IPS-18c (cell line): ENCODE results near the gene AXIN1.

Source experiments
- H3K4me3 ChIP-seq: 2 replicates; pipeline ENCODE4 v1.7.0; 2013; ENCODE audit warnings: low read depth, mild to moderate bottlenecking, low read length, moderate library complexity; ENCODE audit not compliant: insufficient read depth
- H3K9me3 ChIP-seq: one replicate; pipeline ENCODE4 v1.6.1; 2013; ENCODE audit warnings: mild to moderate bottlenecking, low read length, moderate library complexity; ENCODE audit not compliant: control insufficient read depth, insufficient read depth

Gene AXIN1

DNA sequence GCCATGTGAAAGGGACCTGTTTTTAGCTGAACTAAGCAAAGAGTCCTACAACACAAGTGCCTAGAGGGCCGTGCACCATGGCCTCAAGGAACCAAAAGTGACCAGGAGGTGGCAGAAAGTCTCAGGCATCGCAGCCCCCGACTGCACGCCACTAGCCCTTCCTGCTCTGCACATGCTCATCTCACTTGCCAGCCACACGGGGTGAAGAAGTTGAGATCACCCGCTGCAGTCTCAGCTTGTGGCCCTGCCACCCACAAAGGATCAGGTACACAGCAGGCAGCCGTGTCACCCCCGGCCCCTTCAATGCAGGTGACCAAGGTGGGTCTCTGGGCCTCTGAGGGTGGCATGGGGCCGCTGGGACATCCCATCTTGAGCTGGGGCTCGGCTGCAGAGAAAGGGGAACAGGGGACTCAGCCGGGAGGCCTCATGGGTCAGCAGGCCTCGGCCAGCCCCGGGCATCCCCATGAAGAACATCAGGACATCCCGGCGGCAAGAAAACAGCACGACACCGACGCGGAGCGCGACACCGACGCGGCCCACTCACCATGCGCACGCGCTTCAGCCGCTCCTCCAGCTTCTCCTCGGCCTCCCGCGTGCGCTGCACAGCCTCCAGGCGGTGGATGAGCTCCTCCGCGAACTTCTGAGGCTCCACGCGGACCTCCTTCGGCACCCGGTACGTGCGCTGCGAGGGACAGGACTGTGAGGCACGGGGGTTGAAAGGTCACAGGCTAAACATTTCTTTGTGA, 48.6 kb downstream of the AXIN1 start:
- no peaks in the 10 kb centered on the region for H3K9me3 ChIP-seq
- H3K4me3 ChIP-seq = no peak overlapping the region

DNA sequence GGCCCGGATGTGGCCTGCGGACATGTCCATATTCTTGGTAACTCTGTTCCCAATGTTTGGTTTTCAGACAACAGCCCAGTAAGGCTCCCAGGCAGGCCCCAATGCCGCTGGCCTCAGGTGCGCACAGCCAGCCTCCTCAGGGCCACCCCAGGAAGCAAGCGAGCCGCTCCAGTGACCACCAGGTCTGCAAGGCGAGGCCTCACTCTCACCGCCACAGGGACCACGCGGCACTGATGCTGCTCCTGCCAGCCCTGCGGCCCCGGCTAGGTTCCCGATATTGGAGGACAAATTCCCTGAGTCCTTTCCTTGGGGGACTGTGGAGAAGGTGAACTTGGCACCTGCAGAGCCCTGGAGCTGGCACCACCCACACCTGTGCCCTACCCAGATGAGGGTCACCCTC, 50.6 kb downstream of the AXIN1 start:
- Histone ChIP-seq H3K4me3 (no peak overlapping the region), H3K9me3 (no peaks in the 10 kb centered on the region)

DNA sequence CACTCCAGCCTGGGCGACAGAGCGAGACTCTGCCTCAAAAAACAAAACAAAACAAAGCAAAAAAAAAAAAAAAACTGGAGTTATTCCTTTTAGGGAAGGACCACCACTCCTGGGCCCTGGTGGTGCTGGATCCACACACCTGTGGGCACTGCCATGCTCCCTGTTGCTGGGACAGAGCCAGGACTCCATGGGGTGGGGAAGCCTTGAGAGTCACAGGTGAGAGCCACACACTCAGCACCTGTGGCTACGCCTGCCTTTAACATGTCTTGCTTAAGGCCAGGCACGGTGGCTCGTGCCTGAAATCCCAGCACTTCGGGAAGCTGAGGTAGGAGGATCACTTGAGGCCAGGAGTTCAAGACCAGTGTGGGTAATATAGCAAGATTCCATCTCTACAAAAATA, 51.3 kb downstream of the AXIN1 start:
- no peak overlapping the region for H3K4me3 ChIP-seq
- no peaks in the 10 kb centered on the region for H3K9me3 ChIP-seq

DNA sequence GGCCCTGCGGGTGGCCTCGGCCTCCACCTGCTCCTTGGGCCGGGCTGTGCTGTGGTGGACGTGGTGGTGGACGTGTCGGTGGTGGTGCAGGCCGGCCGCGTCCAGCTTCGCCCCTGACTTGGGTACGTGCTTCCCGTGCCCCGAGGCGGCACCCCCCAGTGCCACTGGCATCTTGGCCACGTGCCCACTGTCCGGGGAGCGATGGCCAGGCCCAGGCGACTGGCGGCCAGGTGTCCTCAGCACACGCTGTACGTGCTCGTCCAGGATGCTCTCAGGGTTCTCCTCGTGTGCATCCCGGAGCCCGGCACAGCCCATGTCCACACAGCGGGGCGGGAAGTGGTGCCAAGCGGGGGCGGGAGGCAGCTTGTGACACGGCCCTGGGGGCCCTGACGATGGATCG, 54.7 kb downstream of the AXIN1 start:
- Histone ChIP-seq H3K4me3 (no peak overlapping the region), H3K9me3 (no peaks in the 10 kb centered on the region)

DNA sequence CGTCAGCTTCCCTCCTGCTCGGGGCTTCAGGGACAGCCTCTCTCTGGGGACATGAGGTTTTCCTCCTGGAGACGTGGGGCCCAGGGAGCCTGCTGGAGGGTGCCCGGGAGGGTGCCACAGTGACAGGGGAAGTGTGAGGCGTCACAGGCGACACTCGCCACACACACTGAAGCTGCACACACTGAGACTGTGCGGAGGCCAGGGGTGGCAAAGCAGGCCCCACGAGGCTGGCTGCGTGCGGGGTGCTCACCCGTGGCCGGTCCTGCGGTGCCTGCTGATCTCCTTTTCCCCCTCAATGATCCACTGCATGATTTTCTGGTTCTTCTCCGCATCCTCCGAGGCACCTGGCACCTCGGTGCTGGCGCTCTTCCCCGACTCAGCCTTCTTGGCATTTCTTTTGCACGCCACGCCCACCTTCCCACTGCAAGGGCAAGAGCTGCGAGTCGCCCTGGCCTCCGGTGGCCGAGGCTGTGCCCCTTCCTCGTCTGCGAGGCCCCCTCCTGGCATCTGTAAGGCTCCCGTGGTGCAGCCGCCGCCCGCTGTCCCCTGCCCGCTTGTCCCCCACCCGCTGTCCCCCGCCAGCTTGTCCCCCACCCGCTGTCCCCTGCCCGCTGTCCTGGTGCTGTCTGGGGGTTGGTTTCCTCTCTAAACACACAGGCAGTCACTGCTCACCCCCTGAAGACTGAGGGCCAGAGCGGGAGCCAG, 55.6 kb downstream of the AXIN1 start:
- H3K4me3 ChIP-seq = no peak overlapping the region

DNA sequence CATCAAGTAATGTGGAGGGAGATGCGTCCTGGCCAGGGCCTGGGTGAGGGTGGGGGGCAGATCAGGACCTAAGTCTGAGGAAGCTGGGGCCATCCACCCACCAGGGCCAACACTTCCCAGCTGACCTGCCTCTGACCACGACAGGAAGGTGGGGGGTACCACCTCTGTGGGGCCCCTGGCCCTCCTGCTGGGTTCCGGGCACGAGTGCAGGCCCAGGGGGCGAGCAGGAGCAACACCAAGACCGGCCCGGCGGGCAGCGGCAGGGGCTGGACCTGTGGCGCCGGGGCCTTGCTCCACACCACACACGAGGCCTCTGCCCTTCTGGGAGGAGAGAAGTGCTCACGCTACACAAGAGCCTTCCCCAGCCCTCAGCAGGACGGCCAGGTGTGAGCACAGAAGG, 56.2 kb downstream of the AXIN1 start:
- Histone ChIP-seq H3K4me3 (no peak overlapping the region), H3K9me3 (no peaks in the 10 kb centered on the region)

More for the DNA sequence above, 55.6 kb downstream of the AXIN1 start:
- H3K9me3 ChIP-seq = no peaks in the 10 kb centered on the region

DNA sequence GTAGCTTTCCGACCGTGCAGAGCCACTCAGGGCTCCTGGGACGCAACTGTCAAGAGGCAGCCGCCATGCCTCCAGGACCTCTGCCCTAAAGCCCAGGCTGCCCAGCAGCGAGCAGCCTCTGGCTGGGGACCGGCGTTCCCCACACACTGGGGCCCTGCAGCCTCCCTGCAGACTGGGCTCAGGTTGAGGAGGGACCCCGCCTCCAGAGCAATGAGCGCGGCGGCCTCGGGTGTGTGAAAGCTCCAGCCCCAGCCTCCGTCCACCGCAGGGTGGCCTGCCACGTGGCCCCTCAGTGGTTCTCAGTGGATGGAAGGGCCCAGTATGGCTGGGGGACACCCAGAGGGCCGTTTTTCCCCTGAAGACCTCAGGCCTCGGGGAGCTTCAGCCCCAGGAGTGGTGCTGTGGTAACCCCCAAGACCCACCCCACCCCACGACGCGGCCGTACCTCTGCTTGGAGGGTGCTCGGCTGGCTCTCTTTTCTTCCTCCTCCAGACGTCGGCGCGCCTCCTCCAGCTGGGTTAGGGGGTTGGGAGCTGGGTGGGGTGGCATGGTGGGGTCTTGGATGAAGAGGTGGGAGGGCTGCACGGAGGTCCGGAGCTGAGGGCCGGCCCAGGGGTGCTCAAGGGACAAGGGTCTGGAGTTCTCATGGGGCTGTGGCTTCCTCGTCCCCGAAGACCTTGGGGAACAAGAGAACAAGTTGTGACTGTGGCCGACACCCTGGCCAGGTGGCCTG, 59.3 kb downstream of the AXIN1 start:
- H3K4me3 ChIP-seq = no peak overlapping the region

DNA sequence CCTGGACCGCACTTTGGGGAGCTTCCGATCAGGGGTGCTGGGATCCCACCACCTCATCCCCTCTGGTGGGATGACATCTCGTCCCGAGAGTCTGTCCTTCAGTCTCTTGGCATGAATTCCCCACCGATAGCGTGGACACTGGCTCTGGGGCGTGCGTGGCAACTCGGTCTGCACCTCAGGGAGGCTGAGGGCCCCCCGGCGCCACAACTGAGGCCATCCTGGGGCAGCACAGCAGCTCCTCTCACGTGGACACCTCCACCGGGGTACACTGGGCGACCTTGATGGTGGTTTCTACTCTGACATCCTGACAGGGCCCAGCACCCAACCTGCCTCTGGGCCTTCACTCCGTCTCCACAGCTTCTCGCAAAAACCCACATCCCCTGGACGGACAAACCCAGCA, 61.0 kb downstream of the AXIN1 start:
- Histone ChIP-seq H3K9me3 (no peaks in the 10 kb centered on the region), H3K4me3 (no peak overlapping the region)

More for the DNA sequence above, 59.3 kb downstream of the AXIN1 start:
- no peaks in the 10 kb centered on the region for H3K9me3 ChIP-seq

DNA sequence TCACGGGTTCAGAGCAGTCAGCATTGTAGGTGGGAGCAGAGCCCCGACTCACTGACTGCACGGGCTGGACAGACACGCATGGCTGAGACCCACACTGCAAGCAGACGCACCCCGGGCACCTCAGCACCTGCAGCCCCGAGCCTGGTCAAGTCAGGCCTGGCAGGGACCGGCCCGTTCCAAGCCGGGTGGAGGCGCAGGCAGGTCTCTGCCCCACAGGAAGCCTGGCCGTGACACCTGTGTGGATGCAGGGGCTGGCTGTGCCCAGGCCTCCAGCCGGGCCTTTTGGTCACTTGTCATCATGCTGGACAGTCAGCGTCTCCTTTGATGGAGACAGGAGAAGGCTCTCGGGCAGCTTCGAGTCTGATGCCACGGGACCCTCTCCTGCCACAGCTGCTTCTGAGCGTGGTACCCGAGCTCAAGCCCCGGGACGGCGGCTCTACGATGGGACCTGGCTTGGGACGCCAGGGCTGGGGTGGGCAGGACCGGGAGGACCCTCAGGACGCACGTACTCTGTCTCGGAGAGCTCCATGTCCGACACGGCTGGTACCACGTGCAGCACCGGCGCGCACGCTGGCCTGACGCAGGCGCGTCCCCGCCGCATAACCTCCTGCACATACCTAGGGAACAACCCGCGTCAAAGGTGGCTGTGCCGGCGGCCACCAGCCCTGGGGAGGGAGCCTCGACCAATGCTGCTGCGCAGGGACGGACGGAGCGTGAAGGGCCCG, 61.7 kb downstream of the AXIN1 start:
- Histone ChIP-seq H3K4me3 (no peak overlapping the region), H3K9me3 (no peaks in the 10 kb centered on the region)

DNA sequence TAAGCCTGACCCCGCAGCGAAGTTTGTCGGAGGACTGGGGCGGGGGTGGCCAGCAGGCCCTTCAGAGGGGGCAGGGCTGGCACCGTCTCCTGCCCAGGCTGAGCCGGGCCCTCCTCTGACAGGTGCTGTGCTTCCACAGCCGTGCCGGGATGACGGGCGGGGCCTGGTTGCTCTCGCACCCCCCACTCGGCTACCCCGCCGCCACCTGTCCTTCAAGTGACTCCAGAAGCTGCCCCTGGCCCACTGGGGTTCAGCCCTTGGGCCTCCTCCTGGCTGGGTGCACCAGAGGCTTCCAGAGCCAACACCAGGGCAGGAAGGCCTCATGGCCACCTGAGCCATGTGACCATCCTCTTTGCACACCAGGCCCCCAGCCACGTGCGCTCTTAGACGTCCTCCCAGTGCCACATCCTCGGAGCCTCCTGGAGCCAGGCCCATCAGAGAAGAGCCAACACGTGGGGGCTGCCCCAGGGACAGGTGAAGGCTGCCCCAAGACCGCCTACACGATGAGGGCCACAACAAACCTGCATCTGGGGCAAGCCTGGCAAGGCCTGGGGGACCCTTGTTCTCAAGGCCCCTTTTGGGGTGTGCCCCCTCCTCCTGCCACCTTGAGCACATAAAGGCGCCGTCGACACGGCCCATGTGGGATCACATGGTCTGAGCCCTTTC, 62.4 kb downstream of the AXIN1 start:
- Histone ChIP-seq H3K4me3 (no peak overlapping the region), H3K9me3 (no peaks in the 10 kb centered on the region)

DNA sequence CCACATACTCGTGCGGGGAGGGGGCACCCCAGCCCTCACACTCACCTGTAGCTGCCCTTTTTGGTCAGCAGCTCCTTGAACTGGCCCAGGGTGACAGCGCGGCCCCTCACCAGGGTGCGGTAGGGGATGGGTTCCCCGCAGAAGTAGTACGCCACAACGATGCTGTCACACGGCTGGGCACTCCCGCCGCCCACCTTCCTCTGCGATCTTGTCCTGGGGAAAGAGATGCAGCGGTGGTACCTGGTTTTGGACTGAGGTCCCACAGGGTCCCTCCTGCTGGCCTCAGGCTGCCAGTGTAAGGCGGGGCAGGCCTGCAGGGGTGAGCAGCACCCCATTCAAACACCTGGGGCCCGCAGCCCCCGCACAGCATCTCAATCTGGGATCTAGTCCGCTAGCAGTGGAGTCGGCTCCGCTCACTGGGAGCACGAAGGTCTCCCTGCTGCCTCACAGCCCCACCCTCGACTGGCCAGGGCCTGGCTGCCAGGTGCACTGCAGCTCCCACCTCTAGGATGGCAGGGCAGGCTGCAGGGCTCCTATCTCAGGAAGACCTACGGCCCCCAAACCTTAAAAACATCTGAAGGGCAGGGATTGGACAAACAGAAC, 63.0 kb downstream of the AXIN1 start:
- no peaks in the 10 kb centered on the region for H3K9me3 ChIP-seq
- H3K4me3 ChIP-seq = no peak overlapping the region

DNA sequence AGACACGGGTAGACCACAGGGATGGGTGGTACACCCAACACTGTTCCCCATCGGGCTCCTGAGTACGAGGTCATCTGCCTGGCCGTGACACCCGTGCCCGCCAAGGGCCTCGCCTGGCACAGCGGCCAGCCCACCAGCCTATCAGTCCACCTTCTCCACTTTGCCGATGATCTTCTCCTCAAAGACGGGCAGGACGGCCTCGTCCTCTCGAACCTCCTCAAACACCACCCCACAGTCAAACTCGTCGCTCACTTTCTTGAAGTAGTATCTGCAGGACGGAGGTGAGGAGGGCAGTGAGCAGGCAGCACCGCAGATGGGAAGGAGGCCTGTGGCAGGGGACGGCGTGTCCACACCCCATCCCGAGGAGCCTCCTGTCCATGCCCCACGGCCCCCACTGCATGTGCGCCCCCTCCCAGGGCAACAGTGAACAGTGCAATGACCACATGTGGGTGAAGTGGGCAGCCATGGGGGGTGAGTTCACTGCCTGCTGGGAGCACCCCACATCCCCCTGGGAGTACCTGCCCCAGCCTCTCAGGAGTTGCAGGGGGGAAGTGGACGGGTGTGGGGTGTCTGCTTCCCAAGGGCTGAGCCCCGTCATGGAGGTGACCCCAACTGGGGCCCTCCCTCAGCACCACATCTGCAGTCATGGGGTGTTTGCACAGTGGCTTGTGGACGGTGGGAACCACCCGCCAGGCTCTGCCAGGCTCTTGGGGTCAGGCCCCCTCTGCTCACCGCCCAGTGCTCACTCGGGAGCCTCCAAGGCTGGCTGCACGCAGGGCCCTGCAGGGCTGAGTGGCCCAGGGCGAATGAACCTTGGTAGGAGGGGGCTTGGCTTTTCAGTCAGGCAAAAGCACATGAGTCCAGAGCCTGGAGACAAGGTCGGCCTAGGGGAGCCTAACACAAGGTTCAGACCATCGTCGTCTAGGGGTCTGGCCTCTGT, 64.3 kb downstream of the AXIN1 start:
- Histone ChIP-seq H3K4me3 (no peak overlapping the region), H3K9me3 (no peaks in the 10 kb centered on the region)

DNA sequence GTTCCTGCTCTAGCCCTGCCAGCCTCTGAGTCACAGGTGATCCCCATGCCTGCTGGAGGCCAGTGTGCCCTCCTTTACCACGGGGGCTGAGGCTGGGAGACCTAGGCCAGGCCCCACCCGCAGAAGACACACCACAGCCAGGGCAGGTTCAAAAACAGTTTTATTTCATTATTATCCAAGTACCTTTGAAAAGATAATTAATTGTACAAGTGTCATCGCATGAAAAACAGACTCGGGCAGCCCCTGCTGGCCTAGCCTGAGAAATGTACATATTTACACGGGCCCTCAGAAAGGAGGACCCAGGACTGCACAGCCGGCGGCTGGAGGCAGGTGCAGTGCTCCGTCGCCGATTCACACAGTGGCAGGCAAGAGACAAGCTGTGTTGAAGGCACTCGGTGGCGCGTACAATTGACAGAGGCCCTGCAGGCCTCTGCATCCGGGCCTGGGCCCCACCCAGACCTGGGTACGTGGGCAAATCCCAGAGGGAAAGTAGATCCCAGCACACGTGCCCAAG, 65.2 kb downstream of the AXIN1 start:
- no peaks in the 10 kb centered on the region for H3K9me3 ChIP-seq
- no peak overlapping the region for H3K4me3 ChIP-seq

DNA sequence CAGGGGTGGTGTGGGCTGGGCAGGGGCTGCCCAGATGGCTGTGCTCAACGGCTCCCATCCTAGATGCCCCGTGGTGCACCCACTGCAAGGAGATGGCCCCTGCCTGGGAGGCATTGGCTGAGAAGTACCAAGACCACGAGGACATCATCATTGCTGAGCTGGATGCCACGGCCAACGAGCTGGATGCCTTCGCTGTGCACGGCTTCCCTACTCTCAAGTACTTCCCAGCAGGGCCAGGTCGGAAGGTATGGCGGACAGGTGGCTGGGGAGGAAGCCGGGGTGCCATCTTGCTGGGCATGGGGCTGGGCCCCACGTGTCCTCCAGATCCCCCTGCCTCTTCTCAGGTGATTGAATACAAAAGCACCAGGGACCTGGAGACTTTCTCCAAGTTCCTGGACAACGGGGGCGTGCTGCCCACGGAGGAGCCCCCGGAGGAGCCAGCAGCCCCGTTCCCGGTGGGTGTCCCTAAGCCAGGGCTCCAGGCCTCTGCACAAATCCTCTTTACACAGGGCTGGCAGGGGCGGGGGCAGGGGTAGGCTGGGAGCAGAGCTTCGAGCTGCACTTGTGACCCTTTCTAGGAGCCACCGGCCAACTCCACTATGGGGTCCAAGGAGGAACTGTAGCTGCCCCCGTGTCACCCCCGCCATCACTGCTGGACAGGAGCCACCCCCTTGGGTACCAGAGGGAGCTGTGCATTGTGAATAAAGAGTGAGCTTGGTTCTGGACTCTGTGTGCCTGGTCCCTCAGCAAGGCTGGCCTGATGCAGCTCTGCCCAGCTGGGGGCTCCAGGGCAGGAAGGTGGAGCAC, 65.8 kb downstream of the AXIN1 start:
- H3K9me3 ChIP-seq = no peaks in the 10 kb centered on the region
- H3K4me3 ChIP-seq = no peak overlapping the region
